HuH-7 (cell line): ENCODE measurements around the gene FKTN.

Source experiments
- DNase-seq: peaks from one replicate; pipeline ENCODE4 v3.0.0; 2011; ENCODE audit warnings: low spot score

The FKTN gene

GRCh38 chr9:105679257-105680022 lies 121.5 kb downstream of the FKTN start:
- DNase-seq, result no peak

- DNase-seq, result no peak
These were observed 123.4 kb downstream of the FKTN start for GRCh38 chr9:105681313-105681712.

- no peak for DNase-seq
These were observed 123.8 kb downstream of the FKTN start for GRCh38 chr9:105681724-105682123.

- no peak for DNase-seq
These were observed 125.9 kb downstream of the FKTN start for GRCh38 chr9:105683688-105684275.

- no peak for DNase-seq
These were observed 129.0 kb downstream of the FKTN start for GRCh38 chr9:105686936-105687335.
